ENCODE results near the gene ACTN4. TPM values are rescaled to one million over a fixed set of nuclear protein-coding genes. Genes with fewer than 3 reads are reported as not detected.

Gene ACTN4
- total RNA-seq, 4 donors from 2014 or later = 191 to 479 (median 365) TPM

DNA sequence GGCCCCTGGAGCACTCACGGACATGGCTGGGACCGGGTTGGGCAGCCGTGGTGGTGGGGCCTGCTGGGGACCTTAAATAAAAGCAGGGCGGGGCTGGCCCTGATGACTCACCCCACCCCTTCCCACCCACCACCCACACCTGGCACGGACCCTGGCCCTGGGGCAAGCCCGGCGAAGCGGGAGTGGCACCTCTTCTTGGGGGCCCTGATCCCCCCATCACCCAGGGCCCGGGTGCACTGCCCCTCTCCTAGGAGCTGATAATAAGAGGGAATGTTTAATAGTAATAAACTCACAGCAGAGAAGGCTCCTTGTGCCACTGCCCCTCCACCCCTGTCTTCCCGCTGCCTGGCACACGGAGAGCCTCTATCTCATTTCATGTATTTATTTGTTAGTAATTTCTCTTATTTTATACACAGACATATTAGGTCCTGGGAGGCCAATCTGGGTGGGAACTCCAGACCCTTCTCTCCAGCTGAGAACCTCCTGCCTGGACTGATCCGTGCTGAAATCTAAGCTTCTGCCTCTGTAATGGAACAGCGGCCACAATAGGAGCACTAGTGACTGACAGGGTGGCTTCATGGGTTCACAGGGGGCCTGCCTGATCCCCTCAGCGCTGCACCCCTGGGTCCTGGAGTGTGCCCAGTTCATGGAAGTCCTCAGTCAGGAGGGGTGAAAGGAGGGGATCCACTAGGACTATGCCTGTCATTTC is 126.2 kb downstream of the ACTN4 start, which contains the start of gene LGALS7:
Gene LGALS7 (minus strand): TSS at position 49 of the 709 bp plus-strand sequence. CDS start 25 bp downstream, at position 24.
- no peaks in the 10 kb centered on the region for H3K9me3 ChIP-seq
- no peaks in the 10 kb centered on the region for H3K27me3 ChIP-seq
- peaks cover 8% of the 10 kb centered on the region in 2 donors for H3K4me1 ChIP-seq
- no peak for DNase-seq
- 82 to 83% methylated on average over 6 to 11 of the region's 14 CpGs for whole genome bisulfite sequencing, 2 donors
- no peaks in the 10 kb centered on the region for H3K36me3 ChIP-seq
- H3K4me3 ChIP-seq (replicated peaks in 1 of 3) = no peak within 1 kb of the TSS
- TF ChIP-seq, protein P1, sequence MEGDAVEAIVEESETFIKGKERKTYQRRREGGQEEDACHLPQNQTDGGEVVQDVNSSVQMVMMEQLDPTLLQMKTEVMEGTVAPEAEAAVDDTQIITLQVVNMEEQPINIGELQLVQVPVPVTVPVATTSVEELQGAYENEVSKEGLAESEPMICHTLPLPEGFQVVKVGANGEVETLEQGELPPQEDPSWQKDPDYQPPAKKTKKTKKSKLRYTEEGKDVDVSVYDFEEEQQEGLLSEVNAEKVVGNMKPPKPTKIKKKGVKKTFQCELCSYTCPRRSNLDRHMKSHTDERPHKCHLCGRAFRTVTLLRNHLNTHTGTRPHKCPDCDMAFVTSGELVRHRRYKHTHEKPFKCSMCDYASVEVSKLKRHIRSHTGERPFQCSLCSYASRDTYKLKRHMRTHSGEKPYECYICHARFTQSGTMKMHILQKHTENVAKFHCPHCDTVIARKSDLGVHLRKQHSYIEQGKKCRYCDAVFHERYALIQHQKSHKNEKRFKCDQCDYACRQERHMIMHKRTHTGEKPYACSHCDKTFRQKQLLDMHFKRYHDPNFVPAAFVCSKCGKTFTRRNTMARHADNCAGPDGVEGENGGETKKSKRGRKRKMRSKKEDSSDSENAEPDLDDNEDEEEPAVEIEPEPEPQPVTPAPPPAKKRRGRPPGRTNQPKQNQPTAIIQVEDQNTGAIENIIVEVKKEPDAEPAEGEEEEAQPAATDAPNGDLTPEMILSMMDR (IDR thresholded peaks at IDR 0.05) = no peak
- TF ChIP-seq POLR2A (IDR thresholded peaks at IDR 0.05) = no peak
- no peak within 1 kb of the TSS for H3K27ac ChIP-seq
- intact Hi-C loops (cut with DNase I) = loop anchor here (10.0 kb wide), 1 partner anchor 51 kb away; no protein-coding TSS in a partner anchor

DNA sequence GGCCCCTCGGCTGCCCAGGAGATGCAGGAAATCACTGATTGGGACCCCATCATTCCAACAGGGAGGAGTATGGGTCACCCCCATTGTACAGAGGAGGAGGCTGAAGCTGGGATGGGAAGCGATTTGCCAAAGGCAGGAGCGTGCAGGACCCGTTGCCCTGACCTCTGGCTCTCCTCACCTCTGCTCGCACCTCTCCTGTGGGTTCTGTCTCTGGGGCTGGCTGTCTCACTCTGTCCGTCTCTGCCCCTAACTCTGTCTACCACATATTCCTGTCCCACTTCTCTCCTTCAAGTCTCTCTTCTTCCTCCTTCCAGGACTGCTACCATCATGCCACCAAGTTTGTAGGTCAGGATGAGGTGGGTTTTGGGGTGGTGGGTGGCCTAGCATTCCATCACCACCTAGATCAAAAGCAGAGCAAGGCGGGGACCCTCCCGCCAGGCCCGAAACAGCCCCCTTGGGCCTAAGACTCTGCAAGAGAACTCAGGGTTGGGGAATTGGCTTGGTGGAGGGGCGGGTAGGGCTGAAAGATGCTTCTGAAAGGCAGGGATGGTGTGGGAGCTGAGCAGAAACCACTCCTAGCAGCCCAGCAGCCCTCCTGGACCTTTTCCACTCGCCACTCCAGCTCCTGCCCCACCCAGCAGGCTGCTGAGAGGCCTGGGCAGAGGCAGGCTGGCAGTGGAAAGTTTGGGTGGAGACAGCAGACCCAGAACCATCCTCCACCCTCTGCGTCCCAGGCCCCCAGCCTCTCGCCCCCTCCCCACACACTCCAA is 126.9 kb downstream of the ACTN4 start:
- DNase-seq = no peak
- H3K4me1 ChIP-seq = peaks cover 8% of the 10 kb centered on the region in 2 donors
- H3K4me3 ChIP-seq (replicated peaks in 1 of 3) = no peak overlapping the region
- intact Hi-C loops (cut with DNase I) = loop anchor here (10.0 kb wide), 1 partner anchor 50 kb away; no protein-coding TSS in a partner anchor
- no peak overlapping the region for H3K27ac ChIP-seq
- H3K27me3 ChIP-seq = no peaks in the 10 kb centered on the region
- H3K9me3 ChIP-seq = no peaks in the 10 kb centered on the region
- WGBS, 2 donors = 84 to 86% methylated on average over 13 of the region's 13 CpGs
- H3K36me3 ChIP-seq = no peaks in the 10 kb centered on the region
- TF ChIP-seq, protein P1 (IDR thresholded peaks at IDR 0.05) = no peak
- no peak for TF ChIP-seq POLR2A (IDR thresholded peaks at IDR 0.05)

DNA sequence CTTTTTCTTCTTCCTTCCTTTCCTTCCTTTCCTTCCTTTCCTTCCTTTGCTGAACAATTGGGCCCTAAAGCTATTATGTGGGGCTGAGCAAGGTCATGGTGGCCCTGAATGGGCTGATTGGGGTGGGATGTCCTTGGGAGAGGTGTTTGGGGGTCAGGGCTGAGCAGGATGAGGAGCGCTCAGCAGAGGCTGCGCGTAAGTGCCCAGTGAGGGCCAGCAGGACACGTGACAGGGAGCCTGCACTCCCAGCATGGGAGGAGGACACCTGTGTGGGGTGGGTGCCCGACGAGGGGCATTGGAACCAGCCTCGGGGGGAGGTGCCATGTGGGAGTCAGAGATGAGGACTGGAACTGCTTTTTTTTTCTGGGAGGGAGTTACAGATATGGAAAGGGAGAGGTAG is 131.3 kb downstream of the ACTN4 start:
- Histone ChIP-seq H3K9me3 (no peaks in the 10 kb centered on the region), H3K4me3 (replicated peaks in 1 of 3) (no peak overlapping the region), H3K36me3 (no peaks in the 10 kb centered on the region), H3K4me1 (no peaks in the 10 kb centered on the region), H3K27ac (no peak overlapping the region), H3K27me3 (no peaks in the 10 kb centered on the region)
- intact Hi-C loops (cut with DNase I) = loop anchor here (10.0 kb wide), 1 partner anchor 46 kb away; no protein-coding TSS in a partner anchor
- WGBS, 2 donors = 43 to 61% methylated on average over 7 of the region's 7 CpGs
- no peak for DNase-seq
- no peak for TF ChIP-seq POLR2A (IDR thresholded peaks at IDR 0.05)
- TF ChIP-seq, protein P1 (IDR thresholded peaks at IDR 0.05) = no peak

DNA sequence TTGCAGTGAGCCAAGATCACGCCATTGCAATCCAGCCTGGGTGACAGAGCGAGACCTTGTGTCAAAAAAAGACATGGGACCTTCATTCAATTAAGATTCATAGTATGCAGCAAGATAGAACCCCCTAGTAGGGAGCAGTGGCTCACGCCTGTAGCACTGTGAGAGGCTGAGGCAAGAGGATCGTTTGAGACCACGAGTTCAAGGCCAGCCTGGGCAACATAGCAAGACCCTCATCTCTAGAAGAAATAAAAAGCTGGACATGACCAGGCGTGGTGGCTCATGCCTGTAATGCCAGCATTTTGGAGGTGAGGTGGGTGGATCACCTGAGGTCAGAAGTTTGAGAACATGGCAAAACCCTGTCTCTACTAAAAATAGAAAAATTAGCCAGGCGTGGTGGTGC is 133.0 kb downstream of the ACTN4 start:
- Histone ChIP-seq H3K9me3 (no peaks in the 10 kb centered on the region), H3K27me3 (no peaks in the 10 kb centered on the region), H3K4me3 (replicated peaks in 1 of 3) (no peak overlapping the region), H3K4me1 (no peaks in the 10 kb centered on the region), H3K27ac (no peak overlapping the region), H3K36me3 (no peaks in the 10 kb centered on the region)
- intact Hi-C loops (cut with DNase I) = no loop called here
- DNase-seq = no peak
- TF ChIP-seq, protein P1 (IDR thresholded peaks at IDR 0.05) = no peak
- TF ChIP-seq POLR2A (IDR thresholded peaks at IDR 0.05) = no peak
- WGBS, 2 donors = 85 to 88% methylated on average over 7 of the region's 7 CpGs

DNA sequence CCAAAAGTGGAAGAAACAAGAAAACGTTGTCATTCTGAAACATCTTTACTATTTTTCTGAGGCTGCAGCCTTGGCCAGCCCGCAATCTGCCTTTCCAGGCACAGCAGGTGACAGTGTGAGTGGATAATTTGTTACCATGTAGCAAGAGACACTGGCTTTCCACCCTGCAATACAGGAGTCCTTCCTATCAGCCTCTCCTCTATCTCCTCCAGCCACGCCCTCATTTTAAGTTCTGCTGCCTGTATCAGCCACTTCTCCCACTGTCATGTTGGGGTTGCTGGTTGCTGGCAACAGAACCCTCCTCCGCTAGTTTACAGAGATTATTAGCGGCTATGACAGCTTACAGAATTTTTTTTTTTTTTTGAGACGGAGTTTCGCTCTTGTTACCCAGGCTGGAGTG is 133.6 kb downstream of the ACTN4 start:
- Histone ChIP-seq H3K4me3 (replicated peaks in 1 of 3) (no peak overlapping the region), H3K4me1 (no peaks in the 10 kb centered on the region), H3K9me3 (no peaks in the 10 kb centered on the region), H3K27ac (no peak overlapping the region), H3K36me3 (no peaks in the 10 kb centered on the region), H3K27me3 (no peaks in the 10 kb centered on the region)
- DNase-seq = no peak
- intact Hi-C loops (cut with DNase I) = no loop called here
- WGBS, 2 donors = 79 to 84% methylated on average over 7 of the region's 7 CpGs
- no peak for TF ChIP-seq POLR2A (IDR thresholded peaks at IDR 0.05)
- TF ChIP-seq, protein P1 (IDR thresholded peaks at IDR 0.05) = no peak
